Neural crest cell (in vitro differentiated cells): ENCODE measurements around the gene IL10RA. TPM values are rescaled to one million over a fixed set of nuclear protein-coding genes. Genes with fewer than 3 reads are reported as not detected.
A peak's percentile ranks its signal among the peaks of the same experiment; 100 is the strongest.

ENCODE experiments used
- DNase-seq: peaks from one replicate; pipeline ENCODE4 v3.0.0; 2021; ENCODE audit warnings: low read depth, mixed read lengths, low spot score
- H3K27ac Mint-ChIP-seq: one replicate; pipeline ENCODE4 v1.8.0; 2021; ENCODE audit warnings: mild to moderate bottlenecking, mixed read lengths; ENCODE audit not compliant: unreplicated experiment
- H3K27me3 Mint-ChIP-seq: 2 replicates; pipeline ENCODE4 v1.8.0; 2021; ENCODE audit warnings: low read depth, mild to moderate bottlenecking, mixed read lengths
- H3K36me3 Mint-ChIP-seq: 2 replicates; pipeline ENCODE4 v1.8.0; 2021; ENCODE audit warnings: low read depth, mild to moderate bottlenecking, mixed read lengths
- H3K4me1 Mint-ChIP-seq: 2 replicates; pipeline ENCODE4 v1.8.0; 2021; ENCODE audit warnings: mixed read lengths
- H3K4me3 Mint-ChIP-seq: one replicate; pipeline ENCODE4 v1.8.0; 2021; ENCODE audit warnings: mild to moderate bottlenecking, mixed read lengths
- H3K9me3 Mint-ChIP-seq: 2 replicates; pipeline ENCODE4 v1.8.0; 2021; ENCODE audit warnings: mixed read lengths
- total RNA-seq: library from RNA; stranded (reverse); gene quantifications from 2 replicates; pipeline ENCODE4 v1.2.1, GENCODE V29; 2021
- TF ChIP-seq, protein P1 (sequence below): fragments of 200-600 bp; sonication (generic); conservative IDR thresholded peaks from 2 replicates; pipeline ENCODE4 v1.5.0; 2021; ENCODE audit warnings: antibody characterized with exemption, mild to moderate bottlenecking

Gene IL10RA
- total RNA-seq, 1 donor from 2014 or later: 0.37 TPM

GRCh38 chr11:117949062-117949461, 37.1 kb upstream of the IL10RA start:
- Mint-ChIP-seq H3K27ac (peak overlapping the region; percentile 72), H3K27me3 (no peaks in the 10 kb centered on the region), H3K9me3 (no peaks in the 10 kb centered on the region), H3K36me3 (no peaks in the 10 kb centered on the region), H3K4me1 (peaks cover 11% of the 10 kb centered on the region), H3K4me3 (no peak overlapping the region)
- DNase-seq: no peak
- TF ChIP-seq, protein P1, sequence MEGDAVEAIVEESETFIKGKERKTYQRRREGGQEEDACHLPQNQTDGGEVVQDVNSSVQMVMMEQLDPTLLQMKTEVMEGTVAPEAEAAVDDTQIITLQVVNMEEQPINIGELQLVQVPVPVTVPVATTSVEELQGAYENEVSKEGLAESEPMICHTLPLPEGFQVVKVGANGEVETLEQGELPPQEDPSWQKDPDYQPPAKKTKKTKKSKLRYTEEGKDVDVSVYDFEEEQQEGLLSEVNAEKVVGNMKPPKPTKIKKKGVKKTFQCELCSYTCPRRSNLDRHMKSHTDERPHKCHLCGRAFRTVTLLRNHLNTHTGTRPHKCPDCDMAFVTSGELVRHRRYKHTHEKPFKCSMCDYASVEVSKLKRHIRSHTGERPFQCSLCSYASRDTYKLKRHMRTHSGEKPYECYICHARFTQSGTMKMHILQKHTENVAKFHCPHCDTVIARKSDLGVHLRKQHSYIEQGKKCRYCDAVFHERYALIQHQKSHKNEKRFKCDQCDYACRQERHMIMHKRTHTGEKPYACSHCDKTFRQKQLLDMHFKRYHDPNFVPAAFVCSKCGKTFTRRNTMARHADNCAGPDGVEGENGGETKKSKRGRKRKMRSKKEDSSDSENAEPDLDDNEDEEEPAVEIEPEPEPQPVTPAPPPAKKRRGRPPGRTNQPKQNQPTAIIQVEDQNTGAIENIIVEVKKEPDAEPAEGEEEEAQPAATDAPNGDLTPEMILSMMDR: no peak

DNA sequence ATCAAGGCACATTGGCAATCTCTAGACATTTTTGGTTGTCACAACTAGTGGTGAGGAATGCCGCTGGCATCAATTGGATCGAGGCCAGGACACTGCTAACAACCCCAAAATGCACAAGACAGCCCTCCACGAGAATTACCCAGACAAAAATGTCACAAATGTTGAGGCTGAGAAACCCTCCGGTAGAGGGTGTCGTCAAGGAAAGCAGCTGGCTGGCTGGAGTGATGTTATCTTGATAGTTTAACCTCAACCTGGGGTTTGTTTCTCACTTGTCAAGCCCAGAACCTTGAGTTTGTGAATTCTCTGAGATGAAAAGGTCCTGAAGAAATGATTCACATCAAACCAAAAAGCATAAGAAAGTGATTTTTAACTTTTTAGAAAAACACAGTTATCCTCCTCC, 35.9 kb upstream of the IL10RA start:
- Mint-ChIP-seq H3K36me3 (no peaks in the 10 kb centered on the region), H3K4me1 (peaks cover 11% of the 10 kb centered on the region), H3K4me3 (no peak overlapping the region), H3K27ac (no peak overlapping the region), H3K9me3 (no peaks in the 10 kb centered on the region), H3K27me3 (no peaks in the 10 kb centered on the region)
- no peak for DNase-seq
- TF ChIP-seq, protein P1: peak; percentile 29

DNA sequence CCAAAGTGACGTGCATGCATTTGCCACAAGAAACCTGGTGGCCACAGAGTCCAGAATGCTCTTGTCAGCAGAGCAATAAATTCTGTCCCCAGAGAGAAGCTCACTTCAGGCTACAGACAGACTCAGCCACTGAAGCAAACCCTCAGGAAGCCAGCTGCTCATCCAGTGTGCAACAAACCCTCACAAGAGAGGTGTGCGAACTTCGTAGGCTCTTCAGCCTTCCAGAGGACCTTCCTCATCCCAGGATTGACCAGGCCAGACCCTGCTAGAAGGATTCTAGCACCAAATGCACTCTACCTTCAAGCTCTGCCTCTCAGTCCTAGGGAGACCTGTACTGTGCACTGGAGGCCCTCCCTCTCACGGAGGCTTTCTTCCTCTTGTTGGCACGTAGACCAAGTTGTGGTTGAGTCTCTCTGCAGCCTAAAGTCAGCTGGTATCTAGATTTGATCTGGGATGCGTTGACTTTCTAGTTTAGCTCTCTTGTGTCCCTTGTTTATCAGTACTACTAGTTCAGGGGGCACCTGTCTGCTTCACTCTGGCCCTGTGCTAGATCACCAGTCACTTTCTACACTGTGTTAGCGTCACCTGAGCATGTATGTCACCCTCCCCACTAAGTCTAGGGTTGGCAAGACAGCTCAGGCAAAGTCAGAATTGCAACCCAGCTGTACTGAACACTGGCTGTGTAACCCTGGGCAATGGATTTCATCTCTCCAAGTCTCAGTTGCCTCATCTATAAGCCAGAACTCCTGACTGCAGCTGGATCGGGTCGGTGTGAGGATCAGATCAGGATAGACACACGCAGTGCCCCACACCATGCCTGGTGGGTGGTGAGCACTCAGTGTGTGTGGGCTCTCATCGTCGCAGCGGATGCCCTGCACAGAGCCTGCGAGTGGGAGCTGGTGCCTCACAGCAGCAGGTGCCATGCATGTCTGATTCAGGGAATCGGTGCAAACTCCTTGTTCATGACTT, 34.9 kb upstream of the IL10RA start:
- Mint-ChIP-seq H3K4me1 (peaks cover 11% of the 10 kb centered on the region), H3K27ac (peak overlapping the region; percentile 17), H3K9me3 (no peaks in the 10 kb centered on the region), H3K36me3 (no peaks in the 10 kb centered on the region), H3K27me3 (no peaks in the 10 kb centered on the region), H3K4me3 (no peak overlapping the region)
- no peak for DNase-seq
- TF ChIP-seq, protein P1: no peak

DNA sequence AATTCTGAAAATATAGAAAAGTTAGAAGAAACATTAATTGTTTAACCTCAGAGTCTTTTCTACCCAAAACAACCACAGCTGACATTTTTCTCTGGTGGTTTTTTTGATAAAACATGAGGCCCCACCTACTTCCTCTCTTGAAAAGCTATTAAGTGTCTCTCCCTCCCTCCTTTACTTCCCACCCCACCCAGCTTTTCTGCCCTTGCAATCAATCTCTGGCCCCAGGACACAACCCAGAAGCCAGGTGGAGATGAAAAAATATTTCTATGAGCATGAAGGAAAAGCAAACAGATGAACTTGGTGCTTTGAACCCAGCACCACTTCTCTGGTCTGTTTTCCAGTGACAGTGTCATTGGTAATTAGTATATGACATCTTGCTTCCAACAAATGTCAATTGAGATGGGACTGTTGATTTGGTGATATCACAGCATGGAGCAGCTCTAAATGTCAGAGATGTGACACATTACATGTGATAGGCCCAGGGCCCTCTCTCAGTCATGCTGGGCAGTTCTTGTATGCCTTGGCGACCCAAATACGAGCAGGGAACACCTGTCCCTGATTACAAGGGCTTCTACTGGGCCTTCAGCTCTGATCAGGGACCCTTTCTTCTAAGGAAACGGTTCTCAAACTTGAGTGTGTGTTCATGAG, 33.0 kb upstream of the IL10RA start:
- no peaks in the 10 kb centered on the region for H3K4me1 Mint-ChIP-seq
- H3K9me3 Mint-ChIP-seq: peaks cover 6% of the 10 kb centered on the region
- no peaks in the 10 kb centered on the region for H3K36me3 Mint-ChIP-seq
- H3K27me3 Mint-ChIP-seq: no peaks in the 10 kb centered on the region
- no peak overlapping the region for H3K4me3 Mint-ChIP-seq
- TF ChIP-seq, protein P1: no peak
- H3K27ac Mint-ChIP-seq: no peak overlapping the region
- DNase-seq: no peak

GRCh38 chr11:117958949-117959348, 27.2 kb upstream of the IL10RA start:
- H3K9me3 Mint-ChIP-seq: peaks cover 7% of the 10 kb centered on the region
- H3K27me3 Mint-ChIP-seq: no peaks in the 10 kb centered on the region
- TF ChIP-seq, protein P1: no peak

More at GRCh38 chr11:117958949-117959348, 27.2 kb upstream of the IL10RA start:
- Mint-ChIP-seq H3K36me3 (no peaks in the 10 kb centered on the region), H3K4me1 (peaks cover 4% of the 10 kb centered on the region), H3K27ac (no peak overlapping the region), H3K4me3 (no peak overlapping the region)
- DNase-seq: no peak
